PC-3 (cell line): ENCODE measurements around the gene TMEM209. TPM values are rescaled to one million over a fixed set of nuclear protein-coding genes. Genes with fewer than 3 reads are reported as not detected.

ENCODE experiments used
- ATAC-seq: fragments of 200-7000 bp; cut with Tn5 transposase; 2 replicates; pipeline ENCODE4 v1.9.1; 2020; ENCODE audit warnings: mild to moderate bottlenecking, moderate library complexity
- BruUV-seq: library from RNA; stranded (reverse); fragments of 400-500 nt; replicated peaks from 2 replicates; lab custom pipeline; 2021; lab: Mats Ljungman, UMichigan
- CTCF ChIA-PET: fragments of 300-600 bp; sonication (Branson Sonifier 250); formaldehyde crosslinking; loops from one replicate; lab custom pipeline; 2022; ENCODE audit warnings: antibody characterized with exemption; lab: Charles Lee
- POLR2A ChIA-PET: fragments of 300-600 bp; sonication (Branson Sonifier 250); formaldehyde crosslinking; loops from one replicate; lab custom pipeline; 2022; ENCODE audit warnings: antibody characterized with exemption; ENCODE audit not compliant: unreplicated experiment; lab: Charles Lee
- DNase-seq: peaks from one replicate; pipeline ENCODE4 v3.0.0-alpha.2; 2015
- H2AFZ ChIP-seq: fragments of 300-600 bp; sonication (generic); 2 replicates; pipeline ENCODE4 v1.6.0; 2016; ENCODE audit warnings: antibody characterized with exemption, low read length
- H3F3A ChIP-seq: fragments of 300-600 bp; sonication (generic); one replicate; pipeline ENCODE4 v1.6.0; 2017; ENCODE audit warnings: antibody characterized with exemption, low read length, control low read depth, mild to moderate bottlenecking; ENCODE audit not compliant: unreplicated experiment
- H3K27ac ChIP-seq: fragments of 300-600 bp; sonication (generic); 2 replicates; pipeline ENCODE4 v1.5.1; 2016; ENCODE audit warnings: mild to moderate bottlenecking, low read length
- H3K27me3 ChIP-seq: fragments of 300-600 bp; sonication (generic); 2 replicates; pipeline ENCODE4 v1.6.1; 2016; ENCODE audit warnings: low read length, mixed read lengths
- H3K36me3 ChIP-seq: fragments of 300-600 bp; sonication (generic); 2 replicates; pipeline ENCODE4 v1.6.1; 2016; ENCODE audit warnings: low read depth, mixed run types, low read length, mixed read lengths
- H3K4me1 ChIP-seq: fragments of 300-600 bp; sonication (generic); 2 replicates; pipeline ENCODE4 v1.5.1; 2016; ENCODE audit warnings: low read length; ENCODE audit not compliant: insufficient read depth
- H3K4me2 ChIP-seq: fragments of 300-600 bp; sonication (generic); 2 replicates; pipeline ENCODE4 v1.6.0; 2016; ENCODE audit warnings: low read length
- H3K4me3 ChIP-seq: fragments of 300-600 bp; sonication (generic); 2 replicates; pipeline ENCODE4 v1.5.1; 2016; ENCODE audit warnings: mild to moderate bottlenecking, low read length, mixed read lengths
- H3K79me2 ChIP-seq: fragments of 300-600 bp; sonication (generic); 2 replicates; pipeline ENCODE4 v1.6.1; 2017; ENCODE audit warnings: low read length, mixed read lengths
- H3K9ac ChIP-seq: fragments of 300-600 bp; sonication (generic); 2 replicates; pipeline ENCODE4 v1.6.0; 2016; ENCODE audit warnings: mild to moderate bottlenecking, low read length
- H3K9me2 ChIP-seq: fragments of 300-600 bp; sonication (generic); replicated peaks from 2 replicates; pipeline ENCODE4 v1.6.1; 2016; ENCODE audit warnings: mixed run types, low read length, mixed read lengths
- H3K9me3 ChIP-seq: fragments of 300-600 bp; sonication (generic); 2 replicates; pipeline ENCODE4 v1.6.1; 2016; ENCODE audit warnings: low read length, mixed read lengths
- H4K20me1 ChIP-seq: fragments of 300-600 bp; sonication (generic); 2 replicates; pipeline ENCODE4 v1.6.1; 2016; ENCODE audit warnings: low read length, mixed read lengths
- CTCF ChIP-seq: fragments of 300-600 bp; sonication (generic); conservative IDR thresholded peaks from 2 replicates; pipeline ENCODE4 v1.5.1; 2017; ENCODE audit warnings: antibody characterized with exemption, low read depth, mild to moderate bottlenecking, low read length
- EZH2 ChIP-seq: fragments of 300-600 bp; sonication (generic); IDR thresholded peaks from one replicate; pipeline ENCODE4 v1.6.1; 2017; ENCODE audit warnings: antibody characterized with exemption, mild to moderate bottlenecking, low read length; ENCODE audit not compliant: unreplicated experiment
- EZH2phosphoT487 ChIP-seq: fragments of 300-600 bp; sonication (generic); IDR thresholded peaks from 2 replicates; pipeline ENCODE4 v1.6.1; 2018; ENCODE audit warnings: mild to moderate bottlenecking, antibody characterized with exemption, low read length, borderline replicate concordance
- intact Hi-C: fragments of 100-400 bp; cut with micrococcal nuclease; formaldehyde crosslinking; loops from 2 replicates; pipeline ENCODE4 v1.9.0; 2023
- total RNA-seq: library from RNA; depleted of rRNA; stranded (reverse); fragments of >200 nt; gene quantifications from 2 replicates; pipeline ENCODE4 v1.2.3, GENCODE V29; 2014

Gene TMEM209
- total RNA-seq, 1 experiment from 2014 or later = 23.2 TPM

- Histone ChIP-seq H3K4me2 (no peak overlapping the region), H3K9me3 (no peaks in the 10 kb centered on the region), H3F3A (no peaks in the 10 kb centered on the region), H3K9ac (no peak overlapping the region), H3K79me2 (no peaks in the 10 kb centered on the region), H3K4me3 (no peak overlapping the region), H3K4me1 (no peaks in the 10 kb centered on the region), H4K20me1 (no peaks in the 10 kb centered on the region), H2AFZ (no peak overlapping the region), H3K36me3 (no peaks in the 10 kb centered on the region), H3K9me2 (no peaks in the 10 kb centered on the region), H3K27me3 (no peaks in the 10 kb centered on the region), H3K27ac (no peak overlapping the region)
- ATAC-seq = no peak
- DNase-seq = no peak
- CTCF ChIA-PET = no interaction called here
- no peak for TF ChIP-seq EZH2phosphoT487
- no peak for TF ChIP-seq EZH2
- no peak for TF ChIP-seq CTCF
- intact Hi-C loops = loop anchor here (5.0 kb wide), 1 partner anchor 80 kb away; the partner anchor contains the start of gene KLHDC10
- POLR2A ChIA-PET = no interaction called here
- no TSS peak for BruUV-seq
Measured at GRCh38 chr7:130151591-130152492, 53.4 kb downstream of the TMEM209 start.

GRCh38 chr7:130150587-130150986 lies 54.6 kb downstream of the TMEM209 start:
- DNase-seq = no peak
- Histone ChIP-seq H3K79me2 (no peaks in the 10 kb centered on the region), H3K27me3 (no peaks in the 10 kb centered on the region), H3K9me3 (no peaks in the 10 kb centered on the region), H2AFZ (no peak overlapping the region), H3K9me2 (no peaks in the 10 kb centered on the region), H3K36me3 (no peaks in the 10 kb centered on the region), H3F3A (no peaks in the 10 kb centered on the region), H4K20me1 (no peaks in the 10 kb centered on the region), H3K9ac (no peak overlapping the region), H3K4me2 (no peak overlapping the region), H3K4me1 (no peaks in the 10 kb centered on the region), H3K27ac (no peak overlapping the region), H3K4me3 (no peak overlapping the region)
- BruUV-seq = no TSS peak
- ChIA-PET POLR2A (no interaction called here), CTCF (no interaction called here)
- ATAC-seq = no peak
- intact Hi-C loops = loop anchor here (5.0 kb wide), 1 partner anchor 78 kb away; the partner anchor contains the start of gene KLHDC10
- TF ChIP-seq EZH2phosphoT487 (no peak), EZH2 (no peak), CTCF (no peak)
